Gastroesophageal sphincter (tissue), 4 donors: Measurements from ENCODE around the gene CLEC2B. TPM values are rescaled to one million over a fixed set of nuclear protein-coding genes. Genes with fewer than 3 reads are reported as not detected.

Experiments
- ATAC-seq: fragments of 150-250 bp; one replicate; pipeline ENCODE4 v1.9.1; 2016; ENCODE audit warnings: mild to moderate bottlenecking, moderate library complexity
- H3K27ac ChIP-seq, 4 donors: fragments of 200-600 bp; sonication (generic) in 3 of 4; 1 replicate in 3 of 4; 2 replicates in 1 of 4; pipeline ENCODE4 v1.5.1; 2016 to 2019
- H3K27me3 ChIP-seq: fragments of 200-600 bp; sonication (generic); one replicate; pipeline ENCODE4 v1.5.1; 2019
- H3K36me3 ChIP-seq, 2 donors: fragments of 200-600 bp; sonication (generic); one replicate each; pipeline ENCODE4 v1.5.1; 2019; ENCODE audit warnings: control low read depth in 1 of 2
- H3K4me1 ChIP-seq, 3 donors: fragments of 200-600 bp; sonication (generic); 1 replicate in 2 of 3; 2 replicates in 1 of 3; pipeline ENCODE4 v1.5.1; 2016 to 2019; ENCODE audit warnings: control low read depth in 2 of 3
- H3K4me3 ChIP-seq, 2 donors: fragments of 200-600 bp; sonication (generic); one replicate each; pipeline ENCODE4 v1.5.1; 2019; ENCODE audit warnings: mild to moderate bottlenecking in 1 of 2, moderate library complexity in 1 of 2
- H3K9me3 ChIP-seq, 3 donors: fragments of 200-600 bp; sonication (generic); one replicate each; pipeline ENCODE4 v1.5.1; 2017 to 2019; ENCODE audit warnings: control low read depth in 2 of 3
- CTCF ChIP-seq, 4 experiments: fragments of 200-600 bp in 2 of 4; fragments of 450-650 bp in 2 of 4; sonication (generic) in 1 of 4; IDR thresholded peaks; one replicate each; pipeline ENCODE4 v1.5.1; 2017 to 2019; ENCODE audit warnings: antibody characterized with exemption in 4 of 4, mild to moderate bottlenecking in 2 of 4, moderate library complexity in 2 of 4
- EP300 ChIP-seq: sonication (generic); formaldehyde crosslinking; IDR thresholded peaks from one replicate; pipeline ENCODE4 v1.6.1; 2017; ENCODE audit warnings: antibody characterized with exemption, mild to moderate bottlenecking
- POLR2A ChIP-seq, 2 donors: fragments of 450-650 bp; IDR thresholded peaks; one replicate each; pipeline ENCODE4 v1.6.1; 2017; ENCODE audit warnings: antibody characterized with exemption in 2 of 2, mild to moderate bottlenecking in 2 of 2, moderate library complexity in 1 of 2
- POLR2AphosphoS5 ChIP-seq: sonication (generic); formaldehyde crosslinking; IDR thresholded peaks from one replicate; pipeline ENCODE4 v1.6.1; 2017; ENCODE audit warnings: antibody characterized with exemption
- WGBS, 2 donors: methylation state at CpG; one replicate each; pipeline ENCODE4 v1.1.5; 2018; ENCODE audit warnings: low coverage in 1 of 2; 5-methylcytosine and 5-hydroxymethylcytosine counted together
- total RNA-seq, 4 donors: library from RNA; depleted of rRNA; stranded (reverse); fragments of >200 nt; gene quantifications; one replicate each; pipeline ENCODE4 v1.1.0, GENCODE V29; 2016

CLEC2B gene
- total RNA-seq, 4 donors from 2014 or later = 3.4 to 16.7 (median 8.9) TPM

GRCh38 chr12:9897535-9897934, 28.4 kb upstream of the CLEC2B start:
- TF ChIP-seq CTCF (IDR thresholded peaks at IDR 0.05) = no peak
- TF ChIP-seq POLR2AphosphoS5 = no peak
- no peak for TF ChIP-seq EP300
- TF ChIP-seq POLR2A (IDR thresholded peaks at IDR 0.05) = no peak
- no peak overlapping the region for H3K4me3 ChIP-seq
- H3K4me1 ChIP-seq = no peaks in the 10 kb centered on the region
- no peak overlapping the region for H3K27ac ChIP-seq
- no peaks in the 10 kb centered on the region for H3K27me3 ChIP-seq
- ATAC-seq = no peak
- H3K36me3 ChIP-seq = no peaks in the 10 kb centered on the region
- 36 to 82% methylated on average over 2 to 6 of the region's 6 CpGs for WGBS, 2 donors
- peaks cover 0 to 9% (median 0%) of the 10 kb centered on the region in 3 donors for H3K9me3 ChIP-seq

GRCh38 chr12:9895215-9895971, 26.2 kb upstream of the CLEC2B start:
- Histone ChIP-seq H3K4me1 (no peaks in the 10 kb centered on the region), H3K36me3 (no peaks in the 10 kb centered on the region), H3K9me3 (no peaks in the 10 kb centered on the region), H3K27ac (no peak overlapping the region), H3K27me3 (no peaks in the 10 kb centered on the region), H3K4me3 (no peak overlapping the region)
- ATAC-seq = no peak
- 67 to 73% methylated on average over 5 to 6 of the region's 6 CpGs for WGBS, 2 donors
- TF ChIP-seq EP300 = no peak
- TF ChIP-seq POLR2A (IDR thresholded peaks at IDR 0.05) = no peak
- TF ChIP-seq POLR2AphosphoS5 = no peak
- TF ChIP-seq CTCF (IDR thresholded peaks at IDR 0.05) = no peak

DNA sequence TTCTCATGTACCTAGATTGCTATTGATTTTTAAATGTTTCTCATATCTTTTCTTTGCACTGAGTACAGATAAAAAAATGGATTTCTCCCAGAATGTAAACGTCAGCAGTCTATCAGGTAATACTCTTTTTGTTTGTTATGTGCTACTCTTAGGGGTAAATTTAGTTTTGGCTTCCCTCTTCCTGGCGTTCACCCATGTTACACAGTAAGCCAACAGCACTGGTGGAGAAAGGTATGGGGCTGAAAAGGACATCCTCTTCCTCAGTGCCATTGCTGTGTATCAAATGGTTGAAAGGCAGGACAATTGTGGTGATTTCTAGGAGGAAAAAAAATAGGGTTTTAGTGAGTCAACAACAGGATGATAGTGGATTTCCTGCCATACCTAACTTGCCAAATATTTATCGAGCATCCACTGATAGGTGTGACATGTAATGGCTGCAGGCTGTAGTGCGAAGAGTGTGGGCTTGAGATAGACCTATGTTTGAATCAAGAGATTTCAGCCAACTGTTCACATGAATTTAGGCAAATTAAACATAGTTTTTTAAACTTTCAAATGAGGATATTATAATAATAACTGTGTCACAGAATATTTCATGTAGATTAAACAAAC, 19.6 kb upstream of the CLEC2B start:
- H3K27me3 ChIP-seq = no peaks in the 10 kb centered on the region
- 51 to 57% methylated on average over 3 to 4 of the region's 4 CpGs for WGBS, 2 donors
- no peak overlapping the region for H3K27ac ChIP-seq
- no peaks in the 10 kb centered on the region for H3K9me3 ChIP-seq
- no peak overlapping the region for H3K4me3 ChIP-seq
- TF ChIP-seq POLR2A (IDR thresholded peaks at IDR 0.05) (no peak), CTCF (IDR thresholded peaks at IDR 0.05) (no peak), EP300 (no peak), POLR2AphosphoS5 (no peak)
- H3K36me3 ChIP-seq = no peaks in the 10 kb centered on the region
- ATAC-seq = no peak
- no peaks in the 10 kb centered on the region for H3K4me1 ChIP-seq

- TF ChIP-seq POLR2A (IDR thresholded peaks at IDR 0.05) (no peak), POLR2AphosphoS5 (no peak), CTCF (IDR thresholded peaks at IDR 0.05) (no peak), EP300 (no peak)
- Histone ChIP-seq H3K9me3 (no peaks in the 10 kb centered on the region), H3K36me3 (no peaks in the 10 kb centered on the region), H3K27me3 (no peaks in the 10 kb centered on the region), H3K4me3 (no peak overlapping the region), H3K4me1 (no peaks in the 10 kb centered on the region), H3K27ac (no peak overlapping the region)
- no peak for ATAC-seq
Measured at GRCh38 chr12:9883175-9883574, 14.0 kb upstream of the CLEC2B start.

GRCh38 chr12:9881988-9882387, 12.8 kb upstream of the CLEC2B start:
- no peaks in the 10 kb centered on the region for H3K9me3 ChIP-seq
- no peak for ATAC-seq
- H3K36me3 ChIP-seq = no peaks in the 10 kb centered on the region
- no peak overlapping the region for H3K27ac ChIP-seq
- H3K4me3 ChIP-seq = no peak overlapping the region
- no peaks in the 10 kb centered on the region for H3K4me1 ChIP-seq
- TF ChIP-seq CTCF (IDR thresholded peaks at IDR 0.05) (no peak), EP300 (no peak), POLR2AphosphoS5 (no peak), POLR2A (IDR thresholded peaks at IDR 0.05) (no peak)
- H3K27me3 ChIP-seq = no peaks in the 10 kb centered on the region
- WGBS, 2 donors = 77 to 80% methylated on average over 5 of the region's 5 CpGs
